Fibroblast of villous mesenchyme (primary cell): Measurements from ENCODE around the gene C6orf120. TPM values are rescaled to one million over a fixed set of nuclear protein-coding genes. Genes with fewer than 3 reads are reported as not detected.
"Not testable (repeated sequence)": the region's sequence is repeated elsewhere in the genome, so short reads cannot be mapped to it uniquely, and the experiment has no call there.

Experiments
- DNase-seq: peaks from one replicate; pipeline ENCODE4 v3.0.0-alpha.2; 2010; ENCODE audit warnings: low read depth
- H3K4me3 ChIP-seq: 2 replicates; pipeline ENCODE4 v1.5.1; 2011; ENCODE audit warnings: low read depth, mild to moderate bottlenecking, low read length
- total RNA-seq: library from RNA; depleted of rRNA; stranded (reverse); fragments of >200 nt; gene quantifications from 2 replicates; pipeline ENCODE4 v1.2.3, GENCODE V29; 2012
- TF ChIP-seq, protein P1 (sequence below): IDR thresholded peaks from 2 replicates; pipeline ENCODE4 v1.5.1; 2012; ENCODE audit warnings: low read depth, mild to moderate bottlenecking, low read length; ENCODE audit not compliant: insufficient read depth

The C6orf120 gene
- total RNA-seq, 1 donor, result 57.9 TPM

DNA sequence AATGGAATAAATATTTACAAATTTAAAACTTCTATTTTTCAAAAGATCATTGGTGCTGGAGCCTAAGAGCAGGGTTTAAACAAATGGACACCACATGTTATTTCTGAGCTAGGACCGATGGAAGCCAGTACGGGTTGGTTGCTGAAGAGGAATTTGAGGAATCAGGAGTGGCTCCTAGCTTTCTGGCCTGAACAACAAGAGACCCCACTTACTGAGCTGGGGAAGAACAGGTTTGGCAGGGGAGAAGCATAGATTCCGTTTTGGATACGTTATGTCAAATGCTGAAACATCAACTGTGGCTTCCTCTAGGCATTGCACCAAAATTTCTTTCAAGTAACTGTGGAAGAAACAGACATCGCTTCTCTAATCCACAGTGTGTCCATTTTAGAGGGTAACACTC is 6.8 kb upstream of the C6orf120 start:
- DNase-seq, result no peak
- no peak overlapping the region for H3K4me3 ChIP-seq
- TF ChIP-seq, protein P1, sequence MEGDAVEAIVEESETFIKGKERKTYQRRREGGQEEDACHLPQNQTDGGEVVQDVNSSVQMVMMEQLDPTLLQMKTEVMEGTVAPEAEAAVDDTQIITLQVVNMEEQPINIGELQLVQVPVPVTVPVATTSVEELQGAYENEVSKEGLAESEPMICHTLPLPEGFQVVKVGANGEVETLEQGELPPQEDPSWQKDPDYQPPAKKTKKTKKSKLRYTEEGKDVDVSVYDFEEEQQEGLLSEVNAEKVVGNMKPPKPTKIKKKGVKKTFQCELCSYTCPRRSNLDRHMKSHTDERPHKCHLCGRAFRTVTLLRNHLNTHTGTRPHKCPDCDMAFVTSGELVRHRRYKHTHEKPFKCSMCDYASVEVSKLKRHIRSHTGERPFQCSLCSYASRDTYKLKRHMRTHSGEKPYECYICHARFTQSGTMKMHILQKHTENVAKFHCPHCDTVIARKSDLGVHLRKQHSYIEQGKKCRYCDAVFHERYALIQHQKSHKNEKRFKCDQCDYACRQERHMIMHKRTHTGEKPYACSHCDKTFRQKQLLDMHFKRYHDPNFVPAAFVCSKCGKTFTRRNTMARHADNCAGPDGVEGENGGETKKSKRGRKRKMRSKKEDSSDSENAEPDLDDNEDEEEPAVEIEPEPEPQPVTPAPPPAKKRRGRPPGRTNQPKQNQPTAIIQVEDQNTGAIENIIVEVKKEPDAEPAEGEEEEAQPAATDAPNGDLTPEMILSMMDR, result no peak

DNA sequence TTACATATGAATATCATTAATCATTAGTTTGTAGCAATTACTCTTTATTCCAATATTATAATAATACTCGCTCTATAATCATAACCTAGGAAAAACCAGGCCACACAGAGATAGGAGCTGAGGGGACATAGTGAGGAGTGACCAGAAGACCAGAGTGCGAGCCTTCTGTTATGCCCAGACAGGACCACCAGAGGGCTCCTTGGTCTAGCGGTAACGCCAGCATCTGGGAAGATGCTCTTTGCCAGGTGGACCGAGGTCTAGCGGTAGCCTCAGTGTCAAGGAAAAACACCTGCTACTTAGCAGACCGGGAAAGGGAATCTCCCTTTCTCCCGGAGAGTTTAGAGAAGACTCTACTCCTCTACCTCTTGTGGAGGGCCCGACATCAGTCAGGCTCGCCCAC is 4.8 kb upstream of the C6orf120 start:
- not testable (repeated sequence) for DNase-seq, H3K4me3 ChIP-seq
- TF ChIP-seq, protein P1, result peak; percentile 66

DNA sequence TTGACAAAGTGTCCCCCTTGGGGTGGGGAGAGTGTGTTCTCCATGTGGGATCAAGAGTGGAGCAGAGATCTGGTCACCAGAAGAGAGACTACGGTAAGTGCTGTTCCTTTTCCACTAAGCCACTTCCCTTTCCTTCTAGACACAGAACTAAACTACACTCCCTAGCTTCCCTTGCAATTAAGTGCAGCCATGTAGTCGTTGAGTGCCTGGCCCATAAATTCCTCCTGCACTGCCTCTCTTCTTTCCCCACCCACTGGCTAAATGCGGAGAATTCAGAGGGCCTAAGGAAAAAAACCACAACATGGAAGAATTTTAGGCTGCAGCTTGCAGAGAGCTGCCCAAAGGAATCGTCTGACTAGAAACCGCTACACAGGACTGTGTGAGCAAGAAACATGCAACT is 1.6 kb upstream of the C6orf120 start:
- peak; percentile 67 for DNase-seq
- TF ChIP-seq, protein P1, result no peak

DNA sequence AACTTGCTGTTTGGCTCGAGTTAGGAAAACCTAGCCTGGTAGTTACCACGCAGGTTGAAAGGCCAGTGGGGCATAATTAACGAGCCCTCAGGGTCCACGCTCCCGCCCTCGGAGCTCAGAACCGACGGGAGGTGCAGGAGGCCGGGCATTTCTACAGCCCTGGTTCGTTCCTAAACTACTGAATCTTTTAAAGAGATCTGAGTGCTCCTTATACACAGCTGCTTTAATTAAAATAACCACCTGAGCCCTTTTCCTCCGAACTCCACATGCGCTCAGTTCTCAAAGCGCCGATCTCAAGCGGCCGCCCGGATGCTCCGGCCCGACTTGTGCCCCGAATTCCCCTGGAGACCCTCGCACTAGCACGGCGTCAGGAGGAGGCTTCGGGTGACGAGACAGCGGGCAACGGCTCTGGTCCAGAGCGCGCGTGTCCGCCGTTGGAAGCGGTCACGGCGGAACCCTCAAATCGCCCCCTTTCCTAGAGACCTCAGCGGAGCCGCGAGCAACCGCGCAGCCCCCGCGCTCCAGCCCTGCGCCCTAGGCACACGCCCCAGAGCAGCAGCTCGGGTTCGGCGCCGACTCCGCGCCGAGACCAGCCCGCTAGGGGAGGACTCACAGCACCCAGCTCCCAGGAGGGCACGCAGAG is 494 bp upstream of the C6orf120 start:
- peak; percentile 25 for DNase-seq
- TF ChIP-seq, protein P1, result no peak
- peak overlapping the region; percentile 93 for H3K4me3 ChIP-seq

More for the DNA sequence above, 1.6 kb upstream of the C6orf120 start:
- H3K4me3 ChIP-seq, result peak overlapping the region; percentile 93

DNA sequence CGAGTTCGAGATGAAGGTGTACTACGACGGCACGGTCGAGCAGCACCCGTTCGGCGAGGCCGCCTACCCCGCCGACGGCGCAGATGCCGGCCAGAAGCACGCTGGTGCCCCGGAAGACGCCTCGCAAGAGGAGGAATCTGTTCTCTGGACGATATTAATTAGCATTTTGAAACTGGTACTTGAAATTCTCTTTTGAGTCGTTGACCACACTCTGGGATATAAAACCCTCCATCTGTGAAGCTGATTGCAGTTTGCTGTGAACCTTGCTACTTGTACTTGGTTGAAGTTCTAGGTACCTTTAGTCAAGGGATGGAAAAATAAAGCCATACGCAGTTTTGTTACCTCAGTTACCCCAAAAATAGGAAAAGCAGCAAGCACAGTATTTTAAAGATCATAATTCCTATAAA is 917 bp downstream of the C6orf120 start:
- TF ChIP-seq, protein P1, result no peak
- no peak for DNase-seq
- H3K4me3 ChIP-seq, result peak overlapping the region; percentile 93

DNA sequence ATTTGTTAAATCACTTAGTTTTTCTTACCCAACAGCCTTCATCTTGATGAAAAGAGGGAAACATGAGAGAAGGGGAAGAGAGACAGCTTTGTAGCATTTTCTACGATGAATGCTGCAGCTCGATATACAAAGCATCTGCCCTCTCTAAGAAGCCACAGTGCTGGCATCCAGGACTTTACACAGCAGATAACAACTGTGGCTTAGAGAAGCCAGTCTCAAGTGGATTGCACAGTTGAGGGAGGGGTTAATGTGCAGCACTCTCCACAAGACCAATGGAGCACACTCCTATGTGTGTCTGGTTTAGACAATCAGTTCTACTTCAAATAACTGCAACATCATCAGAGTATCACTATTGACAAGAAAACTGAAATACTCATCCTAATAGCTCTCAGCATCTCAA is 5.8 kb downstream of the C6orf120 start:
- DNase-seq, result no peak
- TF ChIP-seq, protein P1, result no peak
- H3K4me3 ChIP-seq, result no peak overlapping the region

DNA sequence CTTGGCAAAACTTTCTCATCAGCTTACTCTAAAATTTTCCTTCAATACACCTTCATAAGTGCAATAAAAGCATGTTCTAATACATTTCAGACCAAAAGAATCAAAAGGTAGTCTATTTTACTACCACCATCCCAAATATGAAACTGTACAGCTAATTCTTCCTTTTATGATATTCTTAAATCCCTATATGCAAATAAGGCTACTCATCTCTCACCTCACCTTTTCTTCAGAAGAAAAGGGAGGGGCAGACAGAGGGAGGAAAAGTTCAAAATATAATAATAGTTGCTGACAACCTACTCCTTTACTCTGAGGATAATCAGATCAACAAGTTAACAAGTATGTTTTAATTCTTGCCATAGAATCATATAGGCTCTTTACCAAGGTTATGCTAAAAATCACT is 7.4 kb downstream of the C6orf120 start:
- DNase-seq, result no peak
- no peak overlapping the region for H3K4me3 ChIP-seq
- TF ChIP-seq, protein P1, result no peak
